Neural progenitor cell (in vitro differentiated cells): ENCODE measurements around the gene OR2T10.
"Not testable (repeated sequence)": the region's sequence is repeated elsewhere in the genome, so short reads cannot be mapped to it uniquely, and the experiment has no call there.

ENCODE experiments used
- CTCF ChIP-seq: fragments of 200-600 bp; sonication (generic); IDR thresholded peaks from 2 replicates; pipeline ENCODE4 v1.5.1; 2017; ENCODE audit warnings: antibody characterized with exemption, mild to moderate bottlenecking
- EZH2 ChIP-seq: fragments of 200-600 bp; sonication (generic); IDR thresholded peaks from 2 replicates; pipeline ENCODE4 v1.6.1; 2017; ENCODE audit warnings: antibody characterized with exemption, mild to moderate bottlenecking, moderate library complexity

DNA sequence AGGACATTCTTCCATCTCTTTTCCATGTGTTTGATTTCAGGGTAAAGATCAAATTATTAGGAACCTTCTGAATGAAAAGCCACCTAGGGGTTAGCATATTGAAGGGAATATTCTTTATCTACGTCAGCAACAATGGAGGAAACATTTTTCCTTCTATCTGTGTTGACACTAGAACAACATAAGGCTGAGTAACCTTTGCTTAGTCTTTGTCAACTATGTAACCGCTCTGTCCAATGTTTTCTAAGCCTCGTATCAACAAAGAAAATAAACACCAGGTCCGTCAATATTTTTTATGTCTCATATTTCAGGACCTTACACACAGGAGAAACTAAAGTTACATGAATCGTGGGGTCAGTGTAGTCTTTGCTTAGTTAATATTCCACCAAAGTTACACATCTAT lies 39.1 kb upstream of the OR2T10 start:
- not testable (repeated sequence) for TF ChIP-seq CTCF, EZH2
